Measurements from ENCODE around the gene SMPDL3A.

DNA sequence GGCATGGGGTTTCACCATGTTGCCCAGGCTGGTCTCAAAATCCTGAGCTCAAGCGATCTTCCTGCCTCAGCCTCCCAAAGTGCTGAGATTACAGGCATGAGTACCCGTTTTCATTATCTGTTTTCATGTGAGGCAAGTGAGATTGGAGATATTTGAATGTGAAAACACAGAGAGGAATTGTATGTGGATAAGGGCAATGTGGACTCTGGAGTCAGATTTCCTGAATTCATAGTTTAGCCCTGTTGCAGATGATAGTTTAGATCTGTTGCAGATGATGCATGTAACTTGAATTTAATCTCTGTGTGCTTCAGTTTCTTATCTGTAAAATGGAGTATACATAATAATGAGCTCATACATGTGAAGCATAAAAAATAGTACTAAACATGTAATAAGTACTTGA lies 3.7 kb downstream of the SMPDL3A start:
- TF ChIP-seq POLR2A (IDR thresholded peaks at IDR 0.05) = no peak
- TF ChIP-seq, protein P1, sequence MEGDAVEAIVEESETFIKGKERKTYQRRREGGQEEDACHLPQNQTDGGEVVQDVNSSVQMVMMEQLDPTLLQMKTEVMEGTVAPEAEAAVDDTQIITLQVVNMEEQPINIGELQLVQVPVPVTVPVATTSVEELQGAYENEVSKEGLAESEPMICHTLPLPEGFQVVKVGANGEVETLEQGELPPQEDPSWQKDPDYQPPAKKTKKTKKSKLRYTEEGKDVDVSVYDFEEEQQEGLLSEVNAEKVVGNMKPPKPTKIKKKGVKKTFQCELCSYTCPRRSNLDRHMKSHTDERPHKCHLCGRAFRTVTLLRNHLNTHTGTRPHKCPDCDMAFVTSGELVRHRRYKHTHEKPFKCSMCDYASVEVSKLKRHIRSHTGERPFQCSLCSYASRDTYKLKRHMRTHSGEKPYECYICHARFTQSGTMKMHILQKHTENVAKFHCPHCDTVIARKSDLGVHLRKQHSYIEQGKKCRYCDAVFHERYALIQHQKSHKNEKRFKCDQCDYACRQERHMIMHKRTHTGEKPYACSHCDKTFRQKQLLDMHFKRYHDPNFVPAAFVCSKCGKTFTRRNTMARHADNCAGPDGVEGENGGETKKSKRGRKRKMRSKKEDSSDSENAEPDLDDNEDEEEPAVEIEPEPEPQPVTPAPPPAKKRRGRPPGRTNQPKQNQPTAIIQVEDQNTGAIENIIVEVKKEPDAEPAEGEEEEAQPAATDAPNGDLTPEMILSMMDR (IDR thresholded peaks at IDR 0.05) = no peak
